NCI-H1930 (cell line): ENCODE data around the gene NCOR1.
"Not testable (repeated sequence)": the region's sequence is repeated elsewhere in the genome, so short reads cannot be mapped to it uniquely, and the experiment has no call there.

ENCODE experiments used
- DNase-seq, 2 experiments: peaks; one replicate each; lab custom pipeline; 2025; lab: John Stamatoyannopoulos, UW

NCOR1 gene

GRCh38 chr17:16150251-16150856 is 65.0 kb downstream of the NCOR1 start:
- DNase-seq: no peak

GRCh38 chr17:16148596-16148995 is 66.7 kb downstream of the NCOR1 start:
- DNase-seq: no peak

- DNase-seq: not testable (repeated sequence)
These were observed 69.9 kb downstream of the NCOR1 start for GRCh38 chr17:16145319-16145890.

- no peak for DNase-seq
These were observed 73.6 kb downstream of the NCOR1 start for GRCh38 chr17:16141685-16142084.

- no peak for DNase-seq
These were observed 74.5 kb downstream of the NCOR1 start for GRCh38 chr17:16140854-16141253.

GRCh38 chr17:16135461-16135860 is 79.9 kb downstream of the NCOR1 start:
- DNase-seq: no peak

- no peak for DNase-seq
These were observed 83.7 kb downstream of the NCOR1 start for GRCh38 chr17:16131593-16131992.

GRCh38 chr17:16129441-16130205 is 85.7 kb downstream of the NCOR1 start:
- DNase-seq: no peak

- no peak for DNase-seq
These were observed 91.8 kb downstream of the NCOR1 start for GRCh38 chr17:16123531-16123930.

GRCh38 chr17:16122697-16123434 is 92.5 kb downstream of the NCOR1 start:
- no peak for DNase-seq

GRCh38 chr17:16121915-16122314 is 93.4 kb downstream of the NCOR1 start:
- DNase-seq: no peak

- no peak for DNase-seq
These were observed 94.4 kb downstream of the NCOR1 start for GRCh38 chr17:16120937-16121336.

- DNase-seq: no peak
These were observed 98.2 kb downstream of the NCOR1 start for GRCh38 chr17:16117149-16117548.

- DNase-seq: not testable (repeated sequence)
These were observed 100.1 kb downstream of the NCOR1 start for GRCh38 chr17:16115077-16115698.

- DNase-seq: no peak
These were observed 106.5 kb downstream of the NCOR1 start for GRCh38 chr17:16108871-16109270.

- DNase-seq: no peak
These were observed 106.9 kb downstream of the NCOR1 start for GRCh38 chr17:16108386-16108785.

GRCh38 chr17:16107165-16107770 is 108.1 kb downstream of the NCOR1 start:
- DNase-seq: no peak

GRCh38 chr17:16106161-16106891 is 109.0 kb downstream of the NCOR1 start:
- DNase-seq: no peak

GRCh38 chr17:16104189-16104588 is 111.1 kb downstream of the NCOR1 start:
- no peak for DNase-seq

- no peak for DNase-seq
These were observed 113.9 kb downstream of the NCOR1 start for GRCh38 chr17:16101440-16101839.
